ENCODE data around the gene CHRNA4. TPM values are rescaled to one million over a fixed set of nuclear protein-coding genes. Genes with fewer than 3 reads are reported as not detected.

Gene CHRNA4
- polyA plus RNA-seq, 1 of the 3 experiments (the other 2 are of a cell fraction) = not detected

DNA sequence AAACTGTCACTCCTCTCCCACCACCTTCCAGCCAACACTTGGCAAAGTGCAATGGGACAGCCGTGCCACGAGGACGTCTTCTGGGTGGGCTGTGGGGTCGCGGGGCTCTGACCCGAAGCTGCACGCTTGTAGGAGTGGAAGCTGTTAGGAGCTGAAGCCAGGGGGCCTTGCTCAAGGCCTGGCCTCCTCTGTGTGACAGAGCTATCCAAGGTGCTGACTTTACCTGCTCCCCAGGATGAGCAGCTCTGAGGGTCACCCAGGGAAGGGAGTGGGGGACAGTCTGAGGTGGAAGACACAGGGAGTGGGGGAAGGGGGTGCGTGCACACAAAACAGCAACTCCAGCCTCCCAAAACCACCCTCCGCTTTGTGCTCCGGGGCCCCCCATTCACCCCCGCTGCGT, 17.5 kb upstream of the CHRNA4 start:
- Histone ChIP-seq H3K4me1 (ENCODE audit: control insufficient read depth in 1 of 2, insufficient read depth in 2 of 2, low read depth in 1 of 2, low read length in 1 of 2) (no peaks in the 10 kb centered on the region; a peak in 1 of 4 replicates), H3K79me2 (ENCODE audit: insufficient read depth) (no peaks in the 10 kb centered on the region), H3K4me2 (no peak overlapping the region), H3K27me3 (ENCODE audit: insufficient read depth) (no peaks in the 10 kb centered on the region), H2AFZ (ENCODE audit: low read depth) (no peak overlapping the region), H3K27ac (ENCODE audit: low read depth in 2 of 2, low read length in 1 of 2) (no peak overlapping the region), H3K9ac (no peak overlapping the region), H3K9me2 (no peaks in the 10 kb centered on the region), H3K9me3 (no peaks in the 10 kb centered on the region), H3K4me3 (ENCODE audit: low read depth in 2 of 2, low read length in 1 of 2) (no peak overlapping the region), H3F3A (replicated peaks; ENCODE audit: insufficient read depth) (no peaks in the 10 kb centered on the region), H3K36me3 (replicated peaks in 1 of 2; ENCODE audit: control insufficient read depth in 1 of 2, insufficient read depth in 2 of 2, low read length in 1 of 2) (no peaks in the 10 kb centered on the region), H4K20me1 (ENCODE audit: insufficient read depth) (no peaks in the 10 kb centered on the region)
- DNase-seq = no peak
- POLR2A ChIA-PET = no interaction called here
- TF ChIP-seq, protein P1, sequence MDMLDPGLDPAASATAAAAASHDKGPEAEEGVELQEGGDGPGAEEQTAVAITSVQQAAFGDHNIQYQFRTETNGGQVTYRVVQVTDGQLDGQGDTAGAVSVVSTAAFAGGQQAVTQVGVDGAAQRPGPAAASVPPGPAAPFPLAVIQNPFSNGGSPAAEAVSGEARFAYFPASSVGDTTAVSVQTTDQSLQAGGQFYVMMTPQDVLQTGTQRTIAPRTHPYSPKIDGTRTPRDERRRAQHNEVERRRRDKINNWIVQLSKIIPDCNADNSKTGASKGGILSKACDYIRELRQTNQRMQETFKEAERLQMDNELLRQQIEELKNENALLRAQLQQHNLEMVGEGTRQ (IDR thresholded peaks at IDR 0.05; ENCODE audit: borderline replicate concordance, low read depth, low read length) = no peak
- TF ChIP-seq RAD21 (IDR thresholded peaks at IDR 0.05; ENCODE audit: low read length) = no peak
- TF ChIP-seq GABPA (IDR thresholded peaks at IDR 0.05; ENCODE audit: low read depth) = no peak
- TF ChIP-seq RCOR1 (IDR thresholded peaks at IDR 0.05; ENCODE audit: low read length) = no peak
- TF ChIP-seq CHD2 (IDR thresholded peaks at IDR 0.05; ENCODE audit: low read length, partially characterized antibody) = no peak
- TF ChIP-seq, protein P2, sequence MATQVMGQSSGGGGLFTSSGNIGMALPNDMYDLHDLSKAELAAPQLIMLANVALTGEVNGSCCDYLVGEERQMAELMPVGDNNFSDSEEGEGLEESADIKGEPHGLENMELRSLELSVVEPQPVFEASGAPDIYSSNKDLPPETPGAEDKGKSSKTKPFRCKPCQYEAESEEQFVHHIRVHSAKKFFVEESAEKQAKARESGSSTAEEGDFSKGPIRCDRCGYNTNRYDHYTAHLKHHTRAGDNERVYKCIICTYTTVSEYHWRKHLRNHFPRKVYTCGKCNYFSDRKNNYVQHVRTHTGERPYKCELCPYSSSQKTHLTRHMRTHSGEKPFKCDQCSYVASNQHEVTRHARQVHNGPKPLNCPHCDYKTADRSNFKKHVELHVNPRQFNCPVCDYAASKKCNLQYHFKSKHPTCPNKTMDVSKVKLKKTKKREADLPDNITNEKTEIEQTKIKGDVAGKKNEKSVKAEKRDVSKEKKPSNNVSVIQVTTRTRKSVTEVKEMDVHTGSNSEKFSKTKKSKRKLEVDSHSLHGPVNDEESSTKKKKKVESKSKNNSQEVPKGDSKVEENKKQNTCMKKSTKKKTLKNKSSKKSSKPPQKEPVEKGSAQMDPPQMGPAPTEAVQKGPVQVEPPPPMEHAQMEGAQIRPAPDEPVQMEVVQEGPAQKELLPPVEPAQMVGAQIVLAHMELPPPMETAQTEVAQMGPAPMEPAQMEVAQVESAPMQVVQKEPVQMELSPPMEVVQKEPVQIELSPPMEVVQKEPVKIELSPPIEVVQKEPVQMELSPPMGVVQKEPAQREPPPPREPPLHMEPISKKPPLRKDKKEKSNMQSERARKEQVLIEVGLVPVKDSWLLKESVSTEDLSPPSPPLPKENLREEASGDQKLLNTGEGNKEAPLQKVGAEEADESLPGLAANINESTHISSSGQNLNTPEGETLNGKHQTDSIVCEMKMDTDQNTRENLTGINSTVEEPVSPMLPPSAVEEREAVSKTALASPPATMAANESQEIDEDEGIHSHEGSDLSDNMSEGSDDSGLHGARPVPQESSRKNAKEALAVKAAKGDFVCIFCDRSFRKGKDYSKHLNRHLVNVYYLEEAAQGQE (IDR thresholded peaks at IDR 0.05; ENCODE audit: low read depth, low read length) = peak; percentile 87
- TF ChIP-seq RFX5 (IDR thresholded peaks at IDR 0.05; ENCODE audit: low read length) = no peak
- TF ChIP-seq YY1 (IDR thresholded peaks at IDR 0.05; ENCODE audit: low read depth) = no peak
- 60% methylated on average over 12 of the region's 12 CpGs for WGBS (ENCODE audit: low lambda C conversion rate)
- CTCF ChIA-PET = interaction anchor here (0.8 to 10.6 kb wide), 7 partner anchors 12 to 322 kb away, joined by 3 to 460 read pairs (median 4); partner anchors contain the start of gene COL20A1

- Histone ChIP-seq H3K4me1 (ENCODE audit: control insufficient read depth in 1 of 2, insufficient read depth in 2 of 2, low read depth in 1 of 2, low read length in 1 of 2) (no peaks in the 10 kb centered on the region; a peak in 1 of 4 replicates), H3K9me3 (no peaks in the 10 kb centered on the region), H3K27me3 (ENCODE audit: insufficient read depth) (no peaks in the 10 kb centered on the region), H4K20me1 (ENCODE audit: insufficient read depth) (no peaks in the 10 kb centered on the region), H3K27ac (ENCODE audit: low read depth in 2 of 2, low read length in 1 of 2) (no peak overlapping the region), H2AFZ (ENCODE audit: low read depth) (no peak overlapping the region), H3K79me2 (ENCODE audit: insufficient read depth) (no peaks in the 10 kb centered on the region), H3K9me2 (no peaks in the 10 kb centered on the region), H3K9ac (no peak overlapping the region), H3K4me3 (ENCODE audit: low read depth in 2 of 2, low read length in 1 of 2) (no peak overlapping the region), H3K4me2 (no peak overlapping the region), H3F3A (replicated peaks; ENCODE audit: insufficient read depth) (no peaks in the 10 kb centered on the region), H3K36me3 (replicated peaks in 1 of 2; ENCODE audit: control insufficient read depth in 1 of 2, insufficient read depth in 2 of 2, low read length in 1 of 2) (no peaks in the 10 kb centered on the region)
- DNase-seq = no peak
- WGBS (ENCODE audit: low lambda C conversion rate) = 29% methylated on average over 14 of the region's 15 CpGs
- ChIA-PET POLR2A (no interaction called here), CTCF (interaction anchor here (0.8 to 10.6 kb wide), 11 partner anchors 11 to 322 kb away, joined by 3 to 460 read pairs (median 4); partner anchors contain the start of gene COL20A1)
- TF ChIP-seq POLR2AphosphoS5 (IDR thresholded peaks at IDR 0.05; ENCODE audit: low read depth, low read length) (no peak), NRF1 (IDR thresholded peaks at IDR 0.05; ENCODE audit: low read depth, low read length) (no peak), SIN3A (IDR thresholded peaks at IDR 0.05; ENCODE audit: borderline replicate concordance, low read depth, low read length) (no peak), RAD21 (IDR thresholded peaks at IDR 0.05; ENCODE audit: low read length) (no peak), TCF12 (IDR thresholded peaks at IDR 0.05) (no peak), MEF2A (IDR thresholded peaks at IDR 0.05; ENCODE audit: borderline replicate concordance, low read depth) (no peak)
- TF ChIP-seq, protein P1 (IDR thresholded peaks at IDR 0.05; ENCODE audit: borderline replicate concordance, low read depth, low read length) = no peak
- TF ChIP-seq, protein P3, sequence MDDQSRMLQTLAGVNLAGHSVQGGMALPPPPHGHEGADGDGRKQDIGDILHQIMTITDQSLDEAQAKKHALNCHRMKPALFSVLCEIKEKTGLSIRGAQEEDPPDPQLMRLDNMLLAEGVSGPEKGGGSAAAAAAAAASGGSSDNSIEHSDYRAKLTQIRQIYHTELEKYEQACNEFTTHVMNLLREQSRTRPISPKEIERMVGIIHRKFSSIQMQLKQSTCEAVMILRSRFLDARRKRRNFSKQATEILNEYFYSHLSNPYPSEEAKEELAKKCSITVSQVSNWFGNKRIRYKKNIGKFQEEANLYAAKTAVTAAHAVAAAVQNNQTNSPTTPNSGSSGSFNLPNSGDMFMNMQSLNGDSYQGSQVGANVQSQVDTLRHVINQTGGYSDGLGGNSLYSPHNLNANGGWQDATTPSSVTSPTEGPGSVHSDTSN (IDR thresholded peaks at IDR 0.05) = no peak
- TF ChIP-seq, protein P4, sequence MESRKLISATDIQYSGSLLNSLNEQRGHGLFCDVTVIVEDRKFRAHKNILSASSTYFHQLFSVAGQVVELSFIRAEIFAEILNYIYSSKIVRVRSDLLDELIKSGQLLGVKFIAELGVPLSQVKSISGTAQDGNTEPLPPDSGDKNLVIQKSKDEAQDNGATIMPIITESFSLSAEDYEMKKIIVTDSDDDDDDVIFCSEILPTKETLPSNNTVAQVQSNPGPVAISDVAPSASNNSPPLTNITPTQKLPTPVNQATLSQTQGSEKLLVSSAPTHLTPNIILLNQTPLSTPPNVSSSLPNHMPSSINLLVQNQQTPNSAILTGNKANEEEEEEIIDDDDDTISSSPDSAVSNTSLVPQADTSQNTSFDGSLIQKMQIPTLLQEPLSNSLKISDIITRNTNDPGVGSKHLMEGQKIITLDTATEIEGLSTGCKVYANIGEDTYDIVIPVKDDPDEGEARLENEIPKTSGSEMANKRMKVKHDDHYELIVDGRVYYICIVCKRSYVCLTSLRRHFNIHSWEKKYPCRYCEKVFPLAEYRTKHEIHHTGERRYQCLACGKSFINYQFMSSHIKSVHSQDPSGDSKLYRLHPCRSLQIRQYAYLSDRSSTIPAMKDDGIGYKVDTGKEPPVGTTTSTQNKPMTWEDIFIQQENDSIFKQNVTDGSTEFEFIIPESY (IDR thresholded peaks at IDR 0.05; ENCODE audit: borderline replicate concordance, low read depth) = no peak
Observed at GRCh38 chr20:63377951-63378381, 16.8 kb upstream of the CHRNA4 start.

All from SK-N-SH (cell line).